Prostate gland (tissue), 2 donors: ENCODE results near the gene ULK4. TPM values are rescaled to one million over a fixed set of nuclear protein-coding genes. Genes with fewer than 3 reads are reported as not detected.

Experiments
- DNase-seq: peaks from one replicate; pipeline ENCODE4 v3.0.0-alpha.2; 2019; ENCODE audit warnings: low spot score
- H3K27ac ChIP-seq, 2 donors: fragments of 200-600 bp; sonication (generic); 2 replicates each; pipeline ENCODE4 v1.5.1; 2017 to 2019
- H3K27me3 ChIP-seq: fragments of 200-600 bp; sonication (generic); replicated peaks from 2 replicates; pipeline ENCODE4 v1.5.1; 2019; ENCODE audit not compliant: insufficient read depth
- H3K36me3 ChIP-seq, 2 donors: fragments of 200-600 bp; sonication (generic); 1 replicate in 1 of 2; 2 replicates in 1 of 2; pipeline versions ENCODE4 v1.5.1 to v1.8.1; 2017 to 2019
- H3K4me1 ChIP-seq: fragments of 200-600 bp; sonication (generic); replicated peaks from 2 replicates; pipeline ENCODE4 v1.5.1; 2019
- H3K4me3 ChIP-seq, 2 donors: fragments of 200-600 bp; sonication (generic); 2 replicates each; pipeline ENCODE4 v1.5.1; 2017 to 2019
- H3K9me3 ChIP-seq: fragments of 200-600 bp; sonication (generic); 2 replicates; pipeline ENCODE4 v1.5.1; 2017
- POLR2A ChIP-seq: fragments of 450-650 bp; IDR thresholded peaks from one replicate; pipeline ENCODE4 v1.6.1; 2016; ENCODE audit warnings: antibody characterized with exemption, mild to moderate bottlenecking
- POLR2AphosphoS5 ChIP-seq: sonication (generic); formaldehyde crosslinking; IDR thresholded peaks from one replicate; pipeline ENCODE4 v1.6.1; 2017; ENCODE audit warnings: antibody characterized with exemption
- WGBS: methylation state at CpG from one replicate; pipeline ENCODE4 v1.1.5; 2018; 5-methylcytosine and 5-hydroxymethylcytosine counted together
- intact Hi-C: fragments of 100-400 bp; cut with DNase I; formaldehyde crosslinking; loops from one replicate; pipeline ENCODE4 v1.14.2; 2022
- total RNA-seq, 2 donors: library from RNA; depleted of rRNA; stranded (reverse); fragments of >200 nt; gene quantifications; one replicate each; pipeline ENCODE4 v1.1.0, GENCODE V29; 2016
- TF ChIP-seq, protein P1 (sequence below), 4 experiments: fragments of 200-600 bp in 2 of 4; fragments of 450-650 bp in 2 of 4; sonication (generic) in 2 of 4; IDR thresholded peaks; 1 replicate in 3 of 4; 2 replicates in 1 of 4; pipeline ENCODE4 v1.5.1; 2016 to 2019; ENCODE audit warnings: antibody characterized with exemption in 4 of 4, mild to moderate bottlenecking in 2 of 4, moderate library complexity in 2 of 4

Gene ULK4
- total RNA-seq, 2 donors from 2014 or later, result 23.1 to 33.7 TPM

DNA sequence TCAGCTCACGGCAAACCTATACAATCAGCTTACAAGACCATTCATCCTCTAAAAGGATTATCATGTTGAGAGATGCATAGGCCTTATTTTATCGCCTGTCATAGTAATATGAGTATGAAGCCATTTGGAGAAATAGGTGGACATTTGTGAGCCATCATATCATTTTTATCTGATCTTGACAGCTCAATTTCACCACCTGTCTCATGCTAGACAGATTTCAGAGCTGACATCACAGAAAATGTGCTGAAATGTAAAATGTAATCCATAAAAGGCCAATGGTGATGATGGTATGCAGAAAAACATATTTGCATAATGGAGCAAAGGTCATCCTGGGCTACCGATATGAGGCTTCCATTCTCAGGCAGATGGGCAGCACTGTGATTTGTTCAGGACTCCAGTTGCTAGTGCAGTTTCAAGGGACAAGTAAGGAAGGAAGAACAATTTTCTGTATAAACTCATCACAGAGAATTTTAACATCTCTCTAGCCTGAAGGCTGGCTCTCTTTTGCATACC is 221.5 kb downstream of the ULK4 start:
- 98% methylated on average over 3 of the region's 3 CpGs for WGBS

DNA sequence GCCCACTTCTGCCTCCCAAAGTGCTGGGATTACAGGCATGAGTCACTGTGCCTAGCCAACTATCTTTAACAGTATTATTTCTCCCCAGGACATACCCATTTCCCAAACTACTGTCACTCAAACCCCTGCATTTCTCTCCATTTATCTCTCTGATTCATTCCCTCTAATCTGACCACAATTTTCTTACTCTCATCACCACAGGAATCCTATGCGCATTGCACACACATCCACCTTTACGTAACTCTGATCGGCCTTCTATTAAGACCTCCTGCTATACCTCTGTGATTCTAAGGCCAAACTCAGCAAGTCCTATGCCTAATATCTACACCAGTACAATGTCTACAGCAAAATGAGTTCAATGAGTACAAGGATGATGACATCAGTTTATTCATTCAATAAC is 235.0 kb downstream of the ULK4 start:
- Histone ChIP-seq H3K4me1 (no peaks in the 10 kb centered on the region), H3K4me3 (no peak overlapping the region), H3K27me3 (no peaks in the 10 kb centered on the region), H3K36me3 (no peaks in the 10 kb centered on the region), H3K9me3 (no peaks in the 10 kb centered on the region), H3K27ac (no peak overlapping the region)
- TF ChIP-seq, protein P1, sequence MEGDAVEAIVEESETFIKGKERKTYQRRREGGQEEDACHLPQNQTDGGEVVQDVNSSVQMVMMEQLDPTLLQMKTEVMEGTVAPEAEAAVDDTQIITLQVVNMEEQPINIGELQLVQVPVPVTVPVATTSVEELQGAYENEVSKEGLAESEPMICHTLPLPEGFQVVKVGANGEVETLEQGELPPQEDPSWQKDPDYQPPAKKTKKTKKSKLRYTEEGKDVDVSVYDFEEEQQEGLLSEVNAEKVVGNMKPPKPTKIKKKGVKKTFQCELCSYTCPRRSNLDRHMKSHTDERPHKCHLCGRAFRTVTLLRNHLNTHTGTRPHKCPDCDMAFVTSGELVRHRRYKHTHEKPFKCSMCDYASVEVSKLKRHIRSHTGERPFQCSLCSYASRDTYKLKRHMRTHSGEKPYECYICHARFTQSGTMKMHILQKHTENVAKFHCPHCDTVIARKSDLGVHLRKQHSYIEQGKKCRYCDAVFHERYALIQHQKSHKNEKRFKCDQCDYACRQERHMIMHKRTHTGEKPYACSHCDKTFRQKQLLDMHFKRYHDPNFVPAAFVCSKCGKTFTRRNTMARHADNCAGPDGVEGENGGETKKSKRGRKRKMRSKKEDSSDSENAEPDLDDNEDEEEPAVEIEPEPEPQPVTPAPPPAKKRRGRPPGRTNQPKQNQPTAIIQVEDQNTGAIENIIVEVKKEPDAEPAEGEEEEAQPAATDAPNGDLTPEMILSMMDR (IDR thresholded peaks at IDR 0.05), result no peak
- no peak for TF ChIP-seq POLR2AphosphoS5
- TF ChIP-seq POLR2A, result no peak
- DNase-seq, result no peak
- WGBS, result 98% methylated on average over 3 of the region's 3 CpGs
- intact Hi-C loops, result no loop called here

More for the DNA sequence above, 221.5 kb downstream of the ULK4 start:
- Histone ChIP-seq H3K27me3 (no peaks in the 10 kb centered on the region), H3K4me3 (no peak overlapping the region), H3K36me3 (no peaks in the 10 kb centered on the region), H3K9me3 (no peaks in the 10 kb centered on the region), H3K4me1 (no peaks in the 10 kb centered on the region), H3K27ac (no peak overlapping the region)
- intact Hi-C loops, result no loop called here
- TF ChIP-seq, protein P1 (IDR thresholded peaks at IDR 0.05), result no peak
- TF ChIP-seq POLR2AphosphoS5, result no peak
- TF ChIP-seq POLR2A, result no peak
- DNase-seq, result no peak

DNA sequence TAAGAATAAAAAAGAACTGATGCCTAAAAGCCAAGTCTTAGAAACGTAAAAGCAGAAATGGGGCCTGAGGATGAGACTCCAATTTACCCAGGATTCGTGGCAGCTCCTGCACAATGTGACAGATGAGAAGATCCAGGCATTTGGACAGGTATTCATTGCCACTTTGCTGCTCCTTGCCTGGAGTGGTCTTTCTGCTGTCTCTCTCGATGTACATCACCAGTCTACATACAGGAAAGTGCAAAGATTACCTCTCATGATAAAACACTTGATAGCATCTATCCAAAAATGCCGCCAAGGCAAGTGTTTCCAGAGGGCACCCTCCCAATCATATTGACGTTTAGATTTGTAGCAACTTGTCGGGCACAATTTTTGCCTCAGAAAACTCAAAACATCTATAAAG is 244.3 kb downstream of the ULK4 start:
- Histone ChIP-seq H3K27me3 (no peaks in the 10 kb centered on the region), H3K4me1 (no peaks in the 10 kb centered on the region), H3K27ac (no peak overlapping the region), H3K4me3 (no peak overlapping the region), H3K9me3 (no peaks in the 10 kb centered on the region), H3K36me3 (no peaks in the 10 kb centered on the region)
- intact Hi-C loops, result loop anchor here (5.0 to 10.0 kb wide), 3 partner anchors 513 to 1135 kb away; no protein-coding TSS in a partner anchor
- 43% methylated on average over 6 of the region's 6 CpGs for WGBS
- TF ChIP-seq POLR2A (no peak), POLR2AphosphoS5 (no peak)
- TF ChIP-seq, protein P1 (IDR thresholded peaks at IDR 0.05), result no peak
- no peak for DNase-seq

- no peaks in the 10 kb centered on the region for H3K27me3 ChIP-seq
- H3K27ac ChIP-seq, result no peak overlapping the region
- H3K4me3 ChIP-seq, result no peak overlapping the region
- no peak for TF ChIP-seq POLR2AphosphoS5
- TF ChIP-seq, protein P1 (IDR thresholded peaks at IDR 0.05), result peak in 3 of 4 experiments; percentile 28 to 50 (median 44)
- DNase-seq, result no peak
- 74% methylated on average over 1 of the region's 1 CpG for WGBS
- H3K36me3 ChIP-seq, result no peaks in the 10 kb centered on the region
- no peaks in the 10 kb centered on the region for H3K4me1 ChIP-seq
- intact Hi-C loops, result loop anchor here (5.0 to 10.0 kb wide), 3 partner anchors 512 to 1134 kb away; no protein-coding TSS in a partner anchor
- no peaks in the 10 kb centered on the region for H3K9me3 ChIP-seq
Measured at GRCh38 chr3:41716471-41716870, 245.4 kb downstream of the ULK4 start.

GRCh38 chr3:41715376-41715775 is 246.5 kb downstream of the ULK4 start:
- H3K4me1 ChIP-seq, result no peaks in the 10 kb centered on the region
- H3K27ac ChIP-seq, result no peak overlapping the region
- H3K27me3 ChIP-seq, result no peaks in the 10 kb centered on the region
- 72% methylated on average over 3 of the region's 3 CpGs for whole genome bisulfite sequencing
- no peak overlapping the region for H3K4me3 ChIP-seq
- TF ChIP-seq POLR2AphosphoS5, result no peak
- TF ChIP-seq POLR2A, result no peak
- TF ChIP-seq, protein P1 (IDR thresholded peaks at IDR 0.05), result no peak
- no peak for DNase-seq
- H3K36me3 ChIP-seq, result no peaks in the 10 kb centered on the region
- intact Hi-C loops, result loop anchor here (5.0 to 10.0 kb wide), 3 partner anchors 511 to 1133 kb away; no protein-coding TSS in a partner anchor
- no peaks in the 10 kb centered on the region for H3K9me3 ChIP-seq
